GM19025 (cell line): Measurements from ENCODE around the gene CANX.
"Not testable (repeated sequence)": the region's sequence is repeated elsewhere in the genome, so short reads cannot be mapped to it uniquely, and the experiment has no call there.

ENCODE experiments used
- ATAC-seq: cut with Tn5 transposase; IDR thresholded peaks from one replicate; pipeline ENCODE4 v1.9.1; 2021; ENCODE audit warnings: mild to moderate bottlenecking, low read depth, moderate library complexity; ENCODE audit not compliant: unreplicated experiment

The CANX gene

GRCh38 chr5:179697993-179698934 lies 503 bp upstream of the CANX start:
- peak; percentile 85 for ATAC-seq

GRCh38 chr5:179699616-179700237 lies 960 bp downstream of the CANX start:
- no peak for ATAC-seq

- ATAC-seq = no peak
Observed at GRCh38 chr5:179700401-179700918, 1.7 kb downstream of the CANX start.

- ATAC-seq = no peak
Observed at GRCh38 chr5:179716286-179716685, 17.5 kb downstream of the CANX start.

- ATAC-seq = no peak
Observed at GRCh38 chr5:179720222-179720621, 21.5 kb downstream of the CANX start.

- no peak for ATAC-seq
Observed at GRCh38 chr5:179724163-179724562, 25.4 kb downstream of the CANX start.

GRCh38 chr5:179727106-179727505 lies 28.3 kb downstream of the CANX start:
- no peak for ATAC-seq

GRCh38 chr5:179729303-179729702 lies 30.5 kb downstream of the CANX start:
- no peak for ATAC-seq

- no peak for ATAC-seq
Observed at GRCh38 chr5:179729727-179730126, 31.0 kb downstream of the CANX start.

GRCh38 chr5:179730356-179730755 lies 31.6 kb downstream of the CANX start:
- ATAC-seq = no peak

- ATAC-seq = no peak
Observed at GRCh38 chr5:179730852-179731251, 32.1 kb downstream of the CANX start.

- ATAC-seq = peak; percentile 2
Observed at GRCh38 chr5:179731791-179732411, 33.1 kb downstream of the CANX start.

GRCh38 chr5:179732412-179732917 lies 33.7 kb downstream of the CANX start, which contains the start of gene MAML1:
TSS of gene MAML1 (plus strand) at chr5:179732822. CDS start at chr5:179733113, 291 bp downstream.
- ATAC-seq = peak; percentile 92

- ATAC-seq = peak; percentile 34
Observed at GRCh38 chr5:179732918-179733771, 34.4 kb downstream of the CANX start.

GRCh38 chr5:179733772-179734126 lies 35.0 kb downstream of the CANX start:
- no peak for ATAC-seq

GRCh38 chr5:179734536-179735164 lies 35.9 kb downstream of the CANX start:
- ATAC-seq = no peak

GRCh38 chr5:179738742-179739141 lies 40.0 kb downstream of the CANX start:
- ATAC-seq = no peak

GRCh38 chr5:179744106-179744505 lies 45.3 kb downstream of the CANX start:
- not testable (repeated sequence) for ATAC-seq

- ATAC-seq = no peak
Observed at GRCh38 chr5:179746872-179747271, 48.1 kb downstream of the CANX start.
